Measurements from ENCODE around the gene OLFML1. TPM values are rescaled to one million over a fixed set of nuclear protein-coding genes. Genes with fewer than 3 reads are reported as not detected.

OLFML1 gene
- total and polyA plus RNA-seq, 10 of the 15 experiments (the other 5 are each of a cell fraction or from before 2014, with no cell fraction given), result 0.04 to 0.71 (median 0.21) TPM; not detected in 6

DNA sequence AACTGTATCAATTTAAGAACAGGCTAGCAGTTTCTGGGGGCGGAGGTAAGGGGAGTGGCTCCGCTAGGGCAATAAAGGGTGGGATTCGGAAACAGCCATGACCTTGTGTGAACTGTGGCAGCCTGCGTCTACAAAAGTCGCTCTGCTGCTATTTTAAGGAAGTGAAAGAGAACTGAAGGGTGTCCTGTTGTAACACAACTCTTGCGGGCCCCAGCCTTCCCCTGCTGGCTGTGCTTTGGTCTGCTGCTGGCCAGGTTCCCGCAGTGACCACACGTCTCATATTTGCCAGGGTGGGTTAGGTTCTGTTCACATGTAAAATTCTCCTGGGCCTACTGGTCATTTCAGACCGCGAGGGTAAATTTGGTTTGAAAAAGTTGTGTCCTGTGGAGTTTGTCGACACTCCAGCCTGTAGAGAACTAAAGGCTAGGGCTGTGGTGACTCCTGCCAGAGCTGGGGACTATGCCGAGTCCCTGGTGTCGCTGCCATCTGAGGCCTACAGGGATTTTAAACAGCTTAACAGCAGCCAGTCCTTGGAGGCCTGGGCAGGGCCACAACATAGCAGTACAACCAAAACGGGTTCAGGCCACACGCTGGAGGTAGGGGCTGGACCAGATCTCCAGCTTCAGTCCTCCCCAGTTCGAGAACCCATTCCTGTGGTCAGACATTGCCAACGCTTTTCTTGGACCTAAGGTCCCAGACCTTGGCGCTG, 27.4 kb downstream of the OLFML1 start:
- Histone ChIP-seq H3K4me3 (peak overlapping the region; percentile 92), H3K9me3 (replicated peaks; ENCODE audit: control insufficient read depth, insufficient read depth, low read length) (no peaks in the 10 kb centered on the region), H3K4me2 (ENCODE audit: control insufficient read depth, insufficient read depth) (peak overlapping the region; percentile 99), H3K27me3 (replicated peaks in 1 of 2; ENCODE audit: control insufficient read depth in 2 of 2, insufficient read depth in 2 of 2, low read length in 1 of 2) (no peaks in the 10 kb centered on the region), H3K27ac (ENCODE audit: control insufficient read depth, insufficient read depth) (peak overlapping the region; percentile 99), H3K9ac (ENCODE audit: control insufficient read depth, insufficient read depth, low read length) (peak overlapping the region; percentile 96), H2AFZ (ENCODE audit: control insufficient read depth, low read depth, low read length) (peak overlapping the region; percentile 61), H3K36me3 (ENCODE audit: control insufficient read depth in 2 of 2, insufficient read depth in 2 of 2, low read length in 1 of 2) (no peaks in the 10 kb centered on the region), H3K79me2 (ENCODE audit: control insufficient read depth, insufficient read depth, low read length) (peaks cover 50% of the 10 kb centered on the region), H4K20me1 (ENCODE audit: control insufficient read depth, insufficient read depth) (no peaks in the 10 kb centered on the region), H3K4me1 (ENCODE audit: control insufficient read depth, insufficient read depth, low read length) (peaks cover 22% of the 10 kb centered on the region)
- WGBS (ENCODE audit: insufficient coverage, insufficient replicate concordance, low lambda C conversion rate, missing lambda C conversion rate), result 1% methylated on average over 18 of the region's 18 CpGs
- CTCF ChIA-PET, result interaction anchor here (0.7 to 8.1 kb wide), 26 partner anchors 9 to 177 kb away, joined by 3 to 67 read pairs (median 8); no protein-coding TSS in a partner anchor
- RAD21 ChIA-PET (ENCODE audit: unreplicated experiment), result interaction anchor here (0.7 to 7.1 kb wide), 23 partner anchors 9 to 160 kb away, joined by 3 to 57 read pairs (median 6); no protein-coding TSS in a partner anchor
- SMC1A ChIA-PET (ENCODE audit: uncharacterized antibody, unreplicated experiment), result interaction anchor here (0.7 to 9.6 kb wide), 28 partner anchors 11 to 178 kb away, joined by 3 to 69 read pairs (median 6); partner anchors contain the start of gene CYB5R2
- intact Hi-C loops (cut with micrococcal nuclease; ENCODE audit: unreplicated experiment), result loop anchor here (1.0 to 10.0 kb wide), 5 partner anchors 37 to 768 kb away; partner anchors contain the start of gene CYB5R2
- FAIRE-seq (peak; percentile 18), DNase-seq (ENCODE audit: low read depth, low spot score) (no peak), ATAC-seq (peak; percentile 73)
- POLR2A ChIA-PET, result interaction anchor here (0.7 to 4.0 kb wide), 10 partner anchors 9 to 151 kb away, joined by 3 to 24 read pairs (median 5); no protein-coding TSS in a partner anchor
- no TSS peak for BruUV-seq (replicated peaks)
- in situ Hi-C loops (cut with MboI), result loop anchor here (25.0 kb wide), 1 partner anchor 1825 kb away; the partner anchor contains the start of genes TRIM22 and TRIM5
- TF ChIP-seq CHD1 (IDR thresholded peaks at IDR 0.05; ENCODE audit: low read depth, low read length), result no peak; the same call in 1 of the 2 replicates
- TF ChIP-seq MEF2A (IDR thresholded peaks at IDR 0.05; ENCODE audit: insufficient read depth, low read depth, low read length), result peak; percentile 88
- TF ChIP-seq, protein P1, sequence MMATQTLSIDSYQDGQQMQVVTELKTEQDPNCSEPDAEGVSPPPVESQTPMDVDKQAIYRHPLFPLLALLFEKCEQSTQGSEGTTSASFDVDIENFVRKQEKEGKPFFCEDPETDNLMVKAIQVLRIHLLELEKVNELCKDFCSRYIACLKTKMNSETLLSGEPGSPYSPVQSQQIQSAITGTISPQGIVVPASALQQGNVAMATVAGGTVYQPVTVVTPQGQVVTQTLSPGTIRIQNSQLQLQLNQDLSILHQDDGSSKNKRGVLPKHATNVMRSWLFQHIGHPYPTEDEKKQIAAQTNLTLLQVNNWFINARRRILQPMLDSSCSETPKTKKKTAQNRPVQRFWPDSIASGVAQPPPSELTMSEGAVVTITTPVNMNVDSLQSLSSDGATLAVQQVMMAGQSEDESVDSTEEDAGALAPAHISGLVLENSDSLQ (IDR thresholded peaks at IDR 0.05), result no peak
- TF ChIP-seq TBL1XR1 (IDR thresholded peaks at IDR 0.05; ENCODE audit: low read depth, low read length), result peak; percentile 95
- TF ChIP-seq MYB (IDR thresholded peaks at IDR 0.05; ENCODE audit: borderline replicate concordance, low read depth, low read length), result peak; percentile 65; the same call in 1 of the 2 replicates
- TF ChIP-seq MXI1 (IDR thresholded peaks at IDR 0.05; ENCODE audit: low read depth, low read length), result peak; percentile 73
- TF ChIP-seq, protein P2, sequence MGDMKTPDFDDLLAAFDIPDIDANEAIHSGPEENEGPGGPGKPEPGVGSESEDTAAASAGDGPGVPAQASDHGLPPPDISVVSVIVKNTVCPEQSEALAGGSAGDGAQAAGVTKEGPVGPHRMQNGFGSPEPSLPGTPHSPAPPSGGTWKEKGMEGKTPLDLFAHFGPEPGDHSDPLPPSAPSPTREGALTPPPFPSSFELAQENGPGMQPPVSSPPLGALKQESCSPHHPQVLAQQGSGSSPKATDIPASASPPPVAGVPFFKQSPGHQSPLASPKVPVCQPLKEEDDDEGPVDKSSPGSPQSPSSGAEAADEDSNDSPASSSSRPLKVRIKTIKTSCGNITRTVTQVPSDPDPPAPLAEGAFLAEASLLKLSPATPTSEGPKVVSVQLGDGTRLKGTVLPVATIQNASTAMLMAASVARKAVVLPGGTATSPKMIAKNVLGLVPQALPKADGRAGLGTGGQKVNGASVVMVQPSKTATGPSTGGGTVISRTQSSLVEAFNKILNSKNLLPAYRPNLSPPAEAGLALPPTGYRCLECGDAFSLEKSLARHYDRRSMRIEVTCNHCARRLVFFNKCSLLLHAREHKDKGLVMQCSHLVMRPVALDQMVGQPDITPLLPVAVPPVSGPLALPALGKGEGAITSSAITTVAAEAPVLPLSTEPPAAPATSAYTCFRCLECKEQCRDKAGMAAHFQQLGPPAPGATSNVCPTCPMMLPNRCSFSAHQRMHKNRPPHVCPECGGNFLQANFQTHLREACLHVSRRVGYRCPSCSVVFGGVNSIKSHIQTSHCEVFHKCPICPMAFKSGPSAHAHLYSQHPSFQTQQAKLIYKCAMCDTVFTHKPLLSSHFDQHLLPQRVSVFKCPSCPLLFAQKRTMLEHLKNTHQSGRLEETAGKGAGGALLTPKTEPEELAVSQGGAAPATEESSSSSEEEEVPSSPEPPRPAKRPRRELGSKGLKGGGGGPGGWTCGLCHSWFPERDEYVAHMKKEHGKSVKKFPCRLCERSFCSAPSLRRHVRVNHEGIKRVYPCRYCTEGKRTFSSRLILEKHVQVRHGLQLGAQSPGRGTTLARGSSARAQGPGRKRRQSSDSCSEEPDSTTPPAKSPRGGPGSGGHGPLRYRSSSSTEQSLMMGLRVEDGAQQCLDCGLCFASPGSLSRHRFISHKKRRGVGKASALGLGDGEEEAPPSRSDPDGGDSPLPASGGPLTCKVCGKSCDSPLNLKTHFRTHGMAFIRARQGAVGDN (IDR thresholded peaks at IDR 0.05), result peak; percentile 75
- peak; percentile 54; the same call in 1 of the 2 replicates for TF ChIP-seq BACH1 (IDR thresholded peaks at IDR 0.05; ENCODE audit: borderline replicate concordance)
- 0 out of 2 replicates have a peak, but pooled peaks have one; percentile 8 for TF ChIP-seq JUNB (IDR thresholded peaks at IDR 0.05)
- TF ChIP-seq, protein P3, sequence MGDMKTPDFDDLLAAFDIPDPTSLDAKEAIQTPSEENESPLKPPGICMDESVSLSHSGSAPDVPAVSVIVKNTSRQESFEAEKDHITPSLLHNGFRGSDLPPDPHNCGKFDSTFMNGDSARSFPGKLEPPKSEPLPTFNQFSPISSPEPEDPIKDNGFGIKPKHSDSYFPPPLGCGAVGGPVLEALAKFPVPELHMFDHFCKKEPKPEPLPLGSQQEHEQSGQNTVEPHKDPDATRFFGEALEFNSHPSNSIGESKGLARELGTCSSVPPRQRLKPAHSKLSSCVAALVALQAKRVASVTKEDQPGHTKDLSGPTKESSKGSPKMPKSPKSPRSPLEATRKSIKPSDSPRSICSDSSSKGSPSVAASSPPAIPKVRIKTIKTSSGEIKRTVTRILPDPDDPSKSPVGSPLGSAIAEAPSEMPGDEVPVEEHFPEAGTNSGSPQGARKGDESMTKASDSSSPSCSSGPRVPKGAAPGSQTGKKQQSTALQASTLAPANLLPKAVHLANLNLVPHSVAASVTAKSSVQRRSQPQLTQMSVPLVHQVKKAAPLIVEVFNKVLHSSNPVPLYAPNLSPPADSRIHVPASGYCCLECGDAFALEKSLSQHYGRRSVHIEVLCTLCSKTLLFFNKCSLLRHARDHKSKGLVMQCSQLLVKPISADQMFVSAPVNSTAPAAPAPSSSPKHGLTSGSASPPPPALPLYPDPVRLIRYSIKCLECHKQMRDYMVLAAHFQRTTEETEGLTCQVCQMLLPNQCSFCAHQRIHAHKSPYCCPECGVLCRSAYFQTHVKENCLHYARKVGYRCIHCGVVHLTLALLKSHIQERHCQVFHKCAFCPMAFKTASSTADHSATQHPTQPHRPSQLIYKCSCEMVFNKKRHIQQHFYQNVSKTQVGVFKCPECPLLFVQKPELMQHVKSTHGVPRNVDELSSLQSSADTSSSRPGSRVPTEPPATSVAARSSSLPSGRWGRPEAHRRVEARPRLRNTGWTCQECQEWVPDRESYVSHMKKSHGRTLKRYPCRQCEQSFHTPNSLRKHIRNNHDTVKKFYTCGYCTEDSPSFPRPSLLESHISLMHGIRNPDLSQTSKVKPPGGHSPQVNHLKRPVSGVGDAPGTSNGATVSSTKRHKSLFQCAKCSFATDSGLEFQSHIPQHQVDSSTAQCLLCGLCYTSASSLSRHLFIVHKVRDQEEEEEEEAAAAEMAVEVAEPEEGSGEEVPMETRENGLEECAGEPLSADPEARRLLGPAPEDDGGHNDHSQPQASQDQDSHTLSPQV (IDR thresholded peaks at IDR 0.05), result no peak
- TF ChIP-seq CREB1 (IDR thresholded peaks at IDR 0.05; ENCODE audit: low read depth), result peak; percentile 67; the same call in 1 of the 2 replicates
- TF ChIP-seq EP300 (IDR thresholded peaks at IDR 0.05; ENCODE audit: borderline replicate concordance in 1 of 2, control insufficient read depth in 1 of 2, low read depth in 2 of 2, low read length in 2 of 2), result peak; percentile 86 to 95; a peak in 3 of 4 replicates
